Metanephros (tissue), 2 donors: ENCODE results near the gene CTIF. TPM values are rescaled to one million over a fixed set of nuclear protein-coding genes. Genes with fewer than 3 reads are reported as not detected.

Experiments used
- small RNA-seq: library from RNA; depleted of rRNA; stranded (forward); fragments of <200 nt; gene quantifications from one replicate; pipeline ENCODE3, GENCODE V24; 2014; ENCODE audit warnings: low replicate concordance
- total RNA-seq: library from RNA; depleted of rRNA; stranded (reverse); fragments of >200 nt; gene quantifications from one replicate; pipeline ENCODE4 v1.2.3, GENCODE V29; 2014

Gene CTIF
- 35.0 TPM for total RNA-seq

DNA sequence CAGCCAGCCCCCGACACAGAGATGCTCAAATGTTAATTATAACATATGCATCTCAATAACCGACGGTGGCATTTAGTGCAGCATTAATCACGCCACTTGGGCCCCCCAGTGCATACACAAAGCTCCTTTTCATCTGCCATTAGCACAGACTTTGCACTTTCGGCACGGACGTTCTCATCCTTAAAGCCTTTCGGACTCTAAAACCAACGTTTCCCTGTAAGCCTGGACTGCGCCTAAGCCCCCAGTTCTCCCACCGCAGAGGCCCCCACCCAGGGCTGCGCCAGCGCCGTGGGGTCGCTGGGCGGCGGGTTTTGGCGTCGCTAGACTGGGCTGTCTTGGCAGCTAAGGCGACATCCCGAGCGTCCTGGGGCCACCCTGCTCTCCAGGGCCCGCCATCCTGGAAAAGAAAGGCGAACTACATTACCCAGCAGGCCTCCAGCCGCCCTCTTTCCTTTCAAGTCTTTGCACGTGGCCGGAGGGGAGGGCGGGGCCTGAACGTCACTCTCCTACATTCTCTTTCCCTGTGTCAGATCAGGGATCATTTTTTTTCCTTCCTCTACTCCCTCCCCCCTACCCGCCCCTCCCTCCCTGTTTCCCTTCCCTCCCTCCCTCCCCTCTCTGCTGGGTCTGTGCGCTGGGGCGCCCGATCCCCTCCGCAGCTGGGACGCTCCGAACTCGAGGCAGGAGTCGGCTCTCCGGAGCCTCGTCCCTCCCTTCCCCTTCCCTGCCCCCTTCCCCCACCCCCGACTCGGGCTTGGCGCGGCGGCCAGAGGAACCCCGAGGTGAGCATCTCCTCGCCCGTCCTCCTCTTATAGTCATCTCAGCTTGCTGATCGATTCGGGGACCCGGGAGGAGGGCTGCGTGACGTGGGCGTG, at the start of gene CTIF:
Gene CTIF (plus strand): TSS at position 501 of the 875 bp plus-strand sequence. CDS start 80,535 bp downstream, outside the sequence.

Small RNA genes within 50 kb of the gene (small RNA-seq; reads per million reads assigned to genes)
- not detected for gene MIR4743

Other genes with a start within 250 kb of the CTIF start
- 9.7 TPM for gene ZBTB7C, start 129.6 kb upstream of the CTIF start, total RNA-seq